H4 (cell line): ENCODE measurements around the gene PLXNA1. TPM values are rescaled to one million over a fixed set of nuclear protein-coding genes. Genes with fewer than 3 reads are reported as not detected.
A peak's percentile ranks its signal among the peaks of the same experiment; 100 is the strongest.

Source experiments
- DNase-seq: peaks from one replicate; pipeline ENCODE4 v3.0.0-alpha.2; 2015; ENCODE audit warnings: low spot score
- total RNA-seq: library from RNA; depleted of rRNA; stranded (reverse); fragments of >200 nt; shearing (Covaris generic); gene quantifications from 2 replicates; pipeline ENCODE4 v1.2.3, GENCODE V29; 2014

PLXNA1 gene
- total RNA-seq, 1 experiment from 2014 or later, result 15.9 TPM

DNA sequence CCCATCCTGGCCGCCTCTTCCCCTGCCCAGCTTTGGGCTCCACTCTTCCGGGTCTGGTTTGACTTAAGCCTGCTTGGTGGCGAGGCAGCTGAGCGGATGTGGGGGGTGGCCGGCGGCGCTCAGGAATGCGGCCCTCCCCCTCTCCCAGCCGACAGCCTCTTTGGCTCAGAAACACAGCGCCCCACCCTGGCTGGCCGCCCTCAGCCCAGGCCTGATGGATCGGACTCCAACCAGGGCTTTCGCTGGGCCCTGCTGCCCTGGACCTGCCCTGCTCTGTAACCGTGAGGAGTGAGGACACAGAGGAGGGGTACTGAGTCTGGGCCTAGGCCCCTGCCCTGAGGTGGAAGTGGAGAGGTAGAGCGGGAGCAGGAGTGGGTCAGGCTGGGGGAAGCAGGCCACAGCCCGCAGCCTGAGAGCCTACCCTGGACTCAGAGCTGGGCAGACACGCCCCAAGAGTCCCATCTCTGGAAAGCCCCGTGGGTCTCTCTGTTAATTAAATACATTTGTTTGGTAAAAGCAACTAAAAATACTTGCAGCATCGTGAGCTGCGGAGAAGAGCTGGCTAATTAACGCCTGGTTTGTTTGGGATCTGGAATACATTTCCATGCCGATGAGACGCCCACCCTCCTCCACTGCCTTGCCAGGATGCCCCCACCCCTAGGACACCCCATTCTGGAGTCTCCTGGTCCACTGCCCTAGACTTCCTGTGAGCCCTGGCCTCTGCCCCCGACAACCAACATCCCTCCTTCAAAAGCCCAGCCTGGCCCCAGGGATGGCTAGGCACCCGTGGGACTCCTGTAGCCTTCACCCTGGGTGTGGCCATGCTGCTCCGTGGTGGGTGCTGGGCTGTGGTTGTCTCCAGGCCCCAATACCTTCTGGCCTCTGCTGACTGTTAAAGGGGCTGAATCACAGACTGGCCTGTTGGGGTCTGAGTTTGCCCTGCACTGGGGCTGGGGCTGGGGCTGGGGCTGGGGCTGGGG lies 19.6 kb downstream of the PLXNA1 start:
- DNase-seq, result peak; percentile 89

DNA sequence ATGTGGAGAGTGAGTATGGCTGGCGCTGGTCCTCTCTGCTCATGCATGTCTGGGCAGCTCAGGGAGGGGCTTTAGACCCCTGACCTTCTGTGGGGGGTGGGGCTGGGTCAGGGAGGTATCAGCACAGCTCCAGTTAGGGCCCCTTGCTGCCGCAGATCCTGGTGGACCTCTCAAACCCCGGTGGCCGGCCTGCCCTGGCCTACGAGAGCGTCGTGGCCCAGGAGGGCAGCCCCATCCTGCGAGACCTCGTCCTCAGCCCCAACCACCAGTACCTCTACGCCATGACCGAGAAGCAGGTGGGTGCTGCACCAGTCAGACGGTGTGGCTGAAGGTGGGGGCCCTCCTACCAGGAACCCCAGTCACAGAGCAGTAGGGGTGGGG lies 20.2 kb downstream of the PLXNA1 start:
- DNase-seq, result no peak

DNA sequence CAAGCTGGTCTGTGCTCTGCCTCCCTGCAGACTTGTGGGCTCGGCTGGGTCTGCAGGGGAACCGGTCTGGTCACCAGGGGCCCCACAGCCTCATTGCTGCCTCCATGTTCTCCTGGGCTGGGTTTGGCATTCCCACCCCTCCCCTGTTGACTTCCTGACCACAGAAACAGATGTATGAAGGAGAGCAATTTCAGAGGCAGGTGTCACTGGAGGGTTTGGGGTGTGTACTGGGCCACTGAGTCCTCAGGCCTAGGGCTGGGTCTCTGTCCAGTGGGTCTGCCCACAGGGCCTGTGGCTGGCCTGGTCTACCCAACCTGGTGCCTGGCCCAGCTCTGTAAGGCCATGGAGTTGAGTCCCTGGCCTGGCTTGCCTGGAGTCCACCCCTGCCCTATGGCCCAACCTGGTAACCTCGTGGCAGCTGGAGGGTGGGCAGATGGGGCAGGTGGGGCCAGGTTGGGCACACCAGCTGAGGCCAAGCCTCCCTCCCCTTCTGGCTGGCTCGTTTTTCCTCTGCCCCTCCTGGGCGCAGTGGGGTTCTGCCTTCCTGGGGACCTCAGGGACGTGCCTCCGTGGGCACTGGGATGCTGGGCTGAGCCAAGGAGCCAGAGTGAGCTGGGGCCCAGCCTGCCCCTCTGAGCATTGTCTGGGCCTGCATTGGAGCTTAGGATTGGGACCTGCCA lies 20.8 kb downstream of the PLXNA1 start:
- DNase-seq, result no peak

DNA sequence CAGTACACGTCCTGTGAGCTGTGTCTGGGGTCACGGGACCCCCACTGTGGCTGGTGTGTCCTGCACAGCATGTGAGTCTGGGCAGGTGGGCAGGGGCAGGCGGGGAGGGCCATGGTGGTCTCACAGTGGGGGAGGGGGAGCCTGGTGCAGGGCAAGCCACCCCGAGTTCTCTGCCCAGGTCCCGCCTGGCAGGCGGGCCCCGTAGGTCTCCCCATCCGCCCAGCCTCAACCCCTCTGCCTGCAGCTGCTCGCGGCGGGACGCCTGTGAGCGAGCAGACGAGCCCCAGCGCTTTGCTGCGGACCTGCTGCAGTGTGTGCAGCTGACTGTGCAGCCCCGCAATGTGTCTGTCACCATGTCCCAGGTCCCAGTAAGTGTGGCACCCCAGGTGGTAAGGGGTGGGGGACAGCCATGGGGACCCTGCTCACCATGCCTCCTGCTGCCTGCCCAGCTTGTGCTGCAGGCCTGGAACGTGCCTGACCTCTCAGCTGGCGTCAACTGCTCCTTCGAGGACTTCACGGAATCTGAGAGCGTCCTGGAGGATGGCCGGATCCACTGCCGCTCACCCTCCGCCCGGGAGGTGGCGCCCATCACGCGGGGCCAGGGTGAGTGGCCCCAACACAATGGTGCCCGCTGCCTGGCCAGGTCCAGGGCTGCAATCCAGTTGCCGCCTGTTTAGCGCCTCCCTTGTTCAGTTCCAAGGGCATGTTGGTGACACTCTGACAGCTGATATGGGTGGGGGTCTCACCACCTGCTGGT lies 21.9 kb downstream of the PLXNA1 start:
- DNase-seq, result no peak

DNA sequence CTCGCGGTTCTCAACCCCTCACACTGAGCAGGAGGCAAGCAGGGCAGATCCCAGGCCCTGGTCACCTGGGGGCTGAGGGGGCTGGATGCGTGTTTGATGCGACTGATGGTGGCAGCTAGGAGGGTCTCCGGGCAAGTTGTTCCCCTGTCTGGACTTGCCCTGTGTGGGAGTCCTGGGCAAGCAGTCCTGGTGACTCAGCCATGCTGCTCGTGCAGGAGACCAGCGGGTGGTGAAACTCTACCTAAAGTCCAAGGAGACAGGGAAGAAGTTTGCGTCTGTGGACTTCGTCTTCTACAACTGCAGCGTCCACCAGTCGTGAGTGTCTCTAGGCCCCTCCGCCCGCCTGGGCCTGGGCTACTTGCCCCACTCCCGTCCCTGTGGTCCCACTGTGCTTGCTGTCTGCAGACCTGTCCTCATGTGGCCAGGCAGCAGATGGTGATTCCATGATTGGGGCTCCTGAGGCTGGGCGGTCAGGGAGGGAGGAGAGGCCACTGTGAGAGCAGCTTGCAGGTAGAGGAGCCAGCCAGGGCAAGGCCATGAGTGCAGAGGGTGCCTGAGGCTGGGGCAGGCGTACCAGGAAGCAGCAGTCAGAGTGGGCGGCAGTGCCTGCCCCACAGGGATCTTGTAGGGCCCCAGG lies 23.1 kb downstream of the PLXNA1 start:
- DNase-seq, result no peak

DNA sequence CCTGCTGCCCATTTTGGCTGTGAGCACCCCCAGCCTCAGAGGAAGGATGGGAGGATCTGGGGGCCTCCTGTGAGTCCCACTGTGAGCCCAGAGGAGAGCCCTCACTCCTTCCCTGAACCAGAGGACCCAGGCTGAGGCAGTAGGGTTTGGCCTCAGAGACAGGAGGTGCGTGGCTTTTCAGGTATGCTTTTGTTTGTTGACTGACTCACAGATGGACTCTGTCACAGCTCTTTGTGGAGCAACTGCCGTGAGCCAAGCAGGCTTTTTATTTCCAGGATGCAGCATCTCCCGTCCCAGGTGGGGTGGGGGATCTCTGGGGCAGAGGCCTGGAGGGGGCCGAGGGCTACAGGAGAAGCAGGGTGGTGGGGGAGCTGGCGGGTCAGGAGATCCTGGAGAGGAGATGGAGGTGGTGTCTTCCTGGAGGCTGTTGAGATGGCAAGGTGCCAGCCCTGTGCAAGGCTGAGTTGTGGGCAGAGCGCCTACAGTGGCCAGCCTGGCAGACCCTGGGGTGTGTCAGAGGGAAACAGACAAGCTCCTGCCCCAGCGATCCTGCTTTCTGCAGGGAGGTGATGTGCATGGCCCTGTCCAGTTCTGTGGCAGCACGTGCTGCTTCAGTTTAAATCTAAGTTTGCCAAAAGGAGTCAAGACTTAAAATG lies 24.0 kb downstream of the PLXNA1 start:
- DNase-seq, result no peak

DNA sequence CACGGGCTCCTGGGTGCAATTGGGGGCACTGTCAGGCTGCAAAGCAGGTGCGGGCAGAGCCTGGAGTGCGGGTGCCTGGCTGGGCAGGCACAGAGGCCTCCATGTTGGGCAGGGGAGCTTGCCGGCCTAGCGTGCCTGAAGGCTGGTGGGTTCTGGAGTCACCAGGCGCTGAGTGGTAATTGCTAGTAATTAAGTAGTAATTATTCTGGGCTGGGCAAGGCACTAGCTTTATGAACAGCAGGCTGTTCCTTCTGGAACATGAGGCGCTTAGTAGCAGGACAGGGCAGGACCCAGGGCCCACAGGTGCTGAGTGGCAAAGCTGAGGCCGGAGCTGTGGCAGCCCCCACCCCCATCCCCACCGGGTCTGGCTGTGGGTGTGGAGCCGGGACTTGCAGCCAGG lies 25.3 kb downstream of the PLXNA1 start:
- no peak for DNase-seq

DNA sequence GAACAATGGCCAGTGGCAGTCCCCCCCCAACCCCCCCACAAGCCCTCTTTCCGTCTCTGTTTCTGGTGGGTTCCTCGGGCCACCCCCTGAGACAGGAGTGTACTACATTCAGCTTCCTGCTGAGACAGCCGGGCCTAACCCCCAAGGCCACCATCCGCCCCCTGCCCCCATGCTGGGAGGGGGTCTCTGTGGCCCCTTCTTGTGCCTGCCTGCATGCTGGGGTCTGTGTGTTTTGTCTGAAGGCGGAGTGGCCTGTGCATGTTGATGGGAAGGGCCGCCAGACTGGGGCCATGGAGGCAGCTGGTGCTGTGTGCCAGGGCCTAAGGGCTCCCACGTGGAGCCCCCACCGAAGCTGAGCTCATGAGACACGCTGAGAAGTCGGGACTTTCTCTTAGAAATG lies 26.6 kb downstream of the PLXNA1 start:
- DNase-seq, result no peak

DNA sequence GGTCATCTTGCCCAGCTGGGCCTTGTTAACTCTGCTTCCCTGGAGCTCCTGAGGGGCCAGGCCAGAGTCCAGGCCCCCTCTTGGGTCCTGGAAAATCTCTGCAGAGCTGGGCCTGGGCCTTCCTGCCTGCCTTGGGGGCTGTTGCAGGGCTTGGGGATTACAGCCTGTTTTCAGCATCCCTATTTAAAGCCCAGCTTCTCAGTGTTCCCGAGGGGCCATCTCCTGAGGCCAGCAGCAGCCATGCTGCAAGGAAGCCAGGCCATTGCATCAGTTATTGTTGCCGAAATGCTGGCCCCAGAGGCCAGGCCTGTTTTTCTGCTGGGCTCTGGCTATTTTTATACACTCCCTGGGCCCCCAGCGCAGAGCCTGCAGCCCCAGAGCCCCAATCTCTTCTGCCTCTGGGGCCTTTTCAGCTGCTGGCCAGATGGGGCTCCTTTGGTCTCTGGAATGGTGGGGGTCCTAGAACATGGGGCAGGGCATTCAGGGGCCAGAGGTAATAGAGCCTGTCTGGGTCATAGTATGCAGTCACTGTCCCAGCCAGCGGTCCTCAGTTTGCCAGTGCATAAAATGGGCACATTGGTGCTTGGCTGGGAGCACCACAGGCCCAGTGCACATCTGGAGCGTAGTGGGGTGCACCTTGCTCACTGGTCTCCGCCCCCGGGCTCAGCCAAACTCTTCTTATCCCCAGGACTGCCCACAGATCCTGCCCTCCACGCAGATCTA lies 28.5 kb downstream of the PLXNA1 start:
- DNase-seq, result no peak

DNA sequence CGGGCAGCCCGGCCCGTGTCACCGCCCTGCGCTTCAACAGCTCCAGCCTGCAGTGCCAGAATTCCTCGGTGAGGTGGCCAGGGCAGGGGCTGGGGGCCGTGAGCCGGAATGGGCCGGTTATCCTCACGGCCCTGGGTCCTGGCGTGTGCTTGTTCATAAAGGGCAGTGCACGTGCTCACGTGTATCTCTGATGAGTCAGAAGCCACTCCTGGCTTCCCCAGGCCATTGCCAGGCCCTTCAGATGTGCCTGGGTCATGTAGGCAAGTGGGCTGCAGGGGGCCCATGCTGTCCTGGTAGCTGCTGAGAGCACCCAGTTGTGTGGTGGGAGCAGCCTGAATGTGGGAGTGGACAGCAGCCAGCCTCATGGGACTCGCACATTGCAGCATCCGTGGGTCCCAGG lies 29.2 kb downstream of the PLXNA1 start:
- DNase-seq, result no peak

DNA sequence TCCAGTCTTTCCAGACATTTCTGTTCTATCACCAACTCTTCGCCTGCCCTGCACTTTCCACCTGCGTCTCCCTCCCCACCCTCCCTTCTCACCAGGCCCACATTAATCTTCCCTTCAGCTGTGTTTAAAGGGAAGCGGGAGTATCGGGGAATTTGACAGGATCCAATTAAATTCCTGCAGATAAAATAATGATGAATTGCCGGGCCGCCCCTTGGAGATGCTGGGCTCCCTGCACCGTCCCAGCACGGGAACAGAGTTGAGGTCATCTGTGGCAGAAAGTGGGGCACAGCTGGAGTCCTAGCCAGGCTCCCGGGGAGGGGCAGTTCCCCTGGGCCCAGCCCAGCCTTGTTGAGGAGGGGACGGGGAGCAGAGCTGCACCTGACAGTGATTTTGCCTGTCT lies 30.3 kb downstream of the PLXNA1 start:
- DNase-seq, result no peak

DNA sequence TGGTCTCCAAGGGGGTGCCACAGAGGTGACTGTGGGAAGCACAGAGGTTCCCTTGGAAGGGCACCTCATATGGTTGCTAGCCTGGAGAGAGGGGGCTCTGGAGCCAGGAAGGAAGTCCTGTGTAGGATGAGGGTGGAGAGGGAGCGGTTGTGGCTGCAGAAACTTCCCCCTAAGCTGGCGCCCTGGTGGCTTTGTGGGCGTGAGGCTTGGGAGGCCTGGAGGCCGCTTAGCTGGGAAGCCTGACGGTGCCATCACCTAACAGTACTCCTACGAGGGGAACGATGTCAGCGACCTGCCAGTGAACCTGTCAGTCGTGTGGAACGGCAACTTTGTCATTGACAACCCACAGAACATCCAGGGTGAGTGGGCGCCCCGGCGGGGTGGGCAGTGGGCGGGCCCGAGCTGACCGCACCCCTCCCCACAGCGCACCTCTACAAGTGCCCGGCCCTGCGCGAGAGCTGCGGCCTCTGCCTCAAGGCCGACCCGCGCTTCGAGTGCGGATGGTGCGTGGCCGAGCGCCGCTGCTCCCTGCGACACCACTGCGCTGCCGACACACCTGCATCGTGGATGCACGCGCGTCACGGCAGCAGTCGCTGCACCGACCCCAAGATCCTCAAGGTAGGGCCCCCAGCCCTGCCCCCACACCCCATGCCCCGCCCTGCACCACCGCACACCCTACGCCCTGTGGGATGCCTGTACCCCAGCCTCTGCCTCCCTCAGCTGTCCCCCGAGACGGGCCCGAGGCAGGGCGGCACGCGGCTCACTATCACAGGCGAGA lies 31.0 kb downstream of the PLXNA1 start:
- no peak for DNase-seq

DNA sequence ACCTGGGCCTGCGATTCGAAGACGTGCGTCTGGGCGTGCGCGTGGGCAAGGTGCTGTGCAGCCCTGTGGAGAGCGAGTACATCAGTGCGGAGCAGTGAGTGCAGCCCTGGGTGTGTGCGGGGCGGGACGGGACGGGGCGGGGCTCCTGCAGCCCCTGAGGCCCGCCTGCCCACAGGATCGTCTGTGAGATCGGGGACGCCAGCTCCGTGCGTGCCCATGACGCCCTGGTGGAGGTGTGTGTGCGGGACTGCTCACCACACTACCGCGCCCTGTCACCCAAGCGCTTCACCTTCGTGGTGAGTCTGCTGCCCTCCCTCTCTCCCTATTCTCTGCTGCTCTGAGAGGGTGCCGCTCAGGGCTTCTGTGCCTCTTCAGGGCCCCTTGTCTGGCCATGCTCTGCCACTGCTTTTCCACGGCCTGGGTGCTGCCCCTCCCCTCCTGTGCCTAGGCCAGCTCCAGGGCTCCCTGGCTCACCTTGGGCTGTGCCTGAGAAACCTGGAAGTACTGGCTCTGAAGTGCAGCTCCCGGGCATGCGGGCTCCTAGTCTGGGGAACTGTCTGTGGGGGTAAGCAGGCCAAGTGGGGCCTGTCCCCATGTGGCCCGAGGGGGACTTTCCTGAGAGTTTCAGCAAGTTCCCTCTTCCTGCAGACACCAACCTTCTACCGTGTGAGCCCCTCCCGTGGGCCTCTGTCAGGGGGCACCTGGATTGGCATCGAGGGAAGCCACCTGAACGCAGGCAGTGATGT lies 31.8 kb downstream of the PLXNA1 start:
- no peak for DNase-seq

DNA sequence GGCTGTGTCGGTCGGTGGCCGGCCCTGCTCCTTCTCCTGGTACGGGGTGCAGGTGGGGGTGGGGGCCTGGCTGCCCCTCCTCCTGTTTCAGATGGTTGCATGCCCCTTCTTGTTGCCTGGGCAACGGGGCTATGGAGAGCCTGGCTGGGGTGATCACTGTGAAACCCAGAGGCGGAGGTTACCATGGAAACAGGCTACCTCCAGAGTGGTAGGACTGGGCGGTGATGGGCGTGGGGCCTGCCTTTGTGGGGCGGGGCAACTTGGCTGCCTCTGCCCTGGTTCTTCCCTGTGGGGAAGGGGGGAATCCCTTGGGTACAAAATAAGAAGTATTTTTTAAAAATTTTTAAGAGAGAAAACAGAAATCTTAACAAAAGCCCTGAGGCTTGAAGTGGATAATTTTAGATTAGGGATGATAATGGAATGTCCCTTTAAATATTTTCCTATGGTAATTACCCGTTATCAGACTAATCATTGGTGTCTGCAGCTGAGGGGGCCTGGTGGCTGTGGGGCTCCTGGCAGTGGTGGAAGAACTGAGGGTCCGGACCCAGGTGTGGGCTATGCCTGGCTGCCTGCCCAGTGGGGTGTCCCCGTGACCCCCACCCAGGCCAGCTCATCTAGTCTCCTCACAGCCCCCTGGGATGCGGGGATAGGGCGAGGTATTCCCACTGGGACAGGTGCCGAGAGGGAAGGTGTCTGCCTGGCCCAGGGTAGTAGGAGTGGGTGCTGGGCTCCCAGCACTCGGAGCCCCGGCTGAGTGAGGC lies 32.5 kb downstream of the PLXNA1 start:
- no peak for DNase-seq

DNA sequence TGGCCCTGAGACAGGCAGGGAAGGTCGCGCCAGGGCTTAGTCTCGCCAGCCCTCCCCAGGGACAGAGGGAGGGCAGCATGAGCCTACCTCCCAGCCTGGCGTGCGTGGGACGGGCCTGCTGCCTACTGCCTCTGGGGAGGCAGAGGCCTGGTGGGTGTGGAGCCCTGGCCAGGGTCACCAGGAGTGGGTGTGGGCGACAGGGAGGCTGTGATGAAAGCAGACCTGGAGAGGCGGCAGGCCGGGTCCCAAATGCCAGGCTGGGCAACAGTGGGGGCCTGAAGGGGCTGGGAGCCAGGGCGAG lies 33.1 kb downstream of the PLXNA1 start:
- no peak for DNase-seq

DNA sequence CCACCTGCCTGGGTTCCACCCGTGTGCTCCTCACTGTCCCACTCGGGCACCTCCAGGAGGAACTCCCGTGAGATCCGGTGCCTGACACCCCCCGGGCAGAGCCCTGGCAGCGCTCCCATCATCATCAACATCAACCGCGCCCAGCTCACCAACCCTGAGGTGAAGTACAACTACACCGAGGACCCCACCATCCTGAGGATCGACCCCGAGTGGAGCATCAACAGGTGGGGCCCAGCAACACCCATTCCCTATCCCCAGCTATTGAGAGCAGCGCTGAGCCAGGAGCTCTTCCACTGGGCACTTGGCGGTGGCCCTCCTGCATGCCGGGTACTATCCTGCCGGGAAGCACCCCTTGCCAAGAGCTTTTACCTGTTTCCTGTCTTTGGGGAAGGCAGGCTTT lies 33.5 kb downstream of the PLXNA1 start:
- DNase-seq, result no peak

DNA sequence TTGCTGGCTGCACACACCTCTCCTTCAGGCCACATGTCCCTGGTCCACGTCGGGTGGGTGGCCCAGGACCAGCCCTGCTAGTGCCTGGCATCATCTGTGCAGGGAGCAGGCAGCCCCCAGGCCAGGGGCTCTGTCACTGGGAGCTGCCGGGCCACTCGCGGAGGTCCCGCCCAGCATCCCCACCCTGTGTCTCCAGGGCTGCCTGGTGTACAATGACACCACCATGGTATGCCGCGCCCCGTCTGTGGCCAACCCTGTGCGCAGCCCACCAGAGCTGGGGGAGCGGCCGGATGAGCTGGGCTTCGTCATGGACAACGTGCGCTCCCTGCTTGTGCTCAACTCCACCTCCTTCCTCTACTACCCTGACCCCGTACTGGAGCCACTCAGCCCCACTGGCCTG lies 34.3 kb downstream of the PLXNA1 start:
- DNase-seq, result no peak

DNA sequence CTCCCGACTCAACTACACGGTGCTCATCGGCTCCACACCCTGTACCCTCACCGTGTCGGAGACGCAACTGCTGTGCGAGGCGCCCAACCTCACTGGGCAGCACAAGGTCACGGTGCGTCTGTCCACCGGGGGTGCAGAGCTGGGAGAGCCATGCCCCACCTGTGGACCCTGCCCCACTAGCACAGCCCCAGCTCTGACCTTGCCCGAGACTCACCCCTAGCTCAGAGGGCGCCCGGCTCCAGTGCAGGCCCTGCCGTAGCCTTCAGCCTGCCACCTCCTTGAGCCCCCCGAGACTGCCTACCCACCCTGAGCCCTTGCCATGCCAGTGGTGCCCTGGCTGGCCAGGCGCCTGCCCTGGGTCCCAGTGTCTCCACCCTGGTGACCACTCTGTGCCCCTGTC lies 34.9 kb downstream of the PLXNA1 start:
- no peak for DNase-seq
